ENCODE measurements around the gene MTMR3.

- TF ChIP-seq CTCF (IDR thresholded peaks at IDR 0.05) (no peak), ZFX (IDR thresholded peaks at IDR 0.05; ENCODE audit: borderline replicate concordance) (no peak)
Observed at GRCh38 chr22:29954203-29954855, 71.4 kb downstream of the MTMR3 start.

Measured in 22Rv1 (cell line).